Stimulated activated CD8-positive, alpha-beta memory T cell treated with anti-CD3 and anti-CD28 coated beads, Interleukin-7, amount 100 ng/mL, for 48 hours (primary cell): ENCODE data around the gene C11orf71.

Source experiments
- DNase-seq, 2 donors: peaks; one replicate each; pipeline ENCODE4 v3.0.0-alpha.2; 2020; ENCODE audit warnings: low read depth in 1 of 2; ENCODE audit errors: extremely low read depth in 1 of 2

The C11orf71 gene

DNA sequence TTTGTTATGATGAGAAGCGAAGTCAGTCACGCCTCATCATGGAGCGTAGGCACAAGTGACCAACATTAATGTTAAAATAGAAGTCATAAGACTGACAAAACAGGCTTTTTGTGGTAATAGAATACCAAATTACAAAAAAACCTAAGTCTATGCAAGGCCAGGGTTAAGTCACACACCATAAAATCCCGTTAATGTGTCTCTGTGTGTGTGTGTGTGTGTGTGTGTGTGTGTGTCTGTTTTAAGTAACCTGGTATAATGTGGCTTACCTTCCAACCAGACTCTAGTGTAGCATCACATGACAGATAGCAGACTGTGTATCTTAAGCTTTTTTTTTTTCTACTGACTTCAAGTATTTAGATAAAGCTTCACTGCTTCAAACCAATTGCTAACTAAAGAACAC, 38.0 kb downstream of the C11orf71 start:
- DNase-seq: no peak

DNA sequence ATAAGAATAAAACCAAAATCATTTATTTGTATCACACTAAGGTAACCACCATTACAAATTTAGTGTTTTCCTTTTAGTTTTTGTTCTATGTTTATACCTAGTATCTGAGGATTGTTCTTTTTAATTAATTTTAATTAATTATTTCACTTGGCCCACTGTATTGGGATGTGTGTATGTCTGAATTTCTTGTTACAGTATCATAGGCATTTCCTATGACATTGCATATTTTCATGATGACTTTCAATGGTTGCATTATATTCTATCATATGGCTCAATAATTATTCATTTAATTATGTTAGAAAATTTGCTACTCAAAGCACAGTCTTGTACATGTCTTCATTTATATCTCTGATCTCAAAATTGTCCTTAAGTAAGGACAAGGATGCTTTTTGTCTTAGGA, 41.0 kb downstream of the C11orf71 start:
- DNase-seq: no peak

DNA sequence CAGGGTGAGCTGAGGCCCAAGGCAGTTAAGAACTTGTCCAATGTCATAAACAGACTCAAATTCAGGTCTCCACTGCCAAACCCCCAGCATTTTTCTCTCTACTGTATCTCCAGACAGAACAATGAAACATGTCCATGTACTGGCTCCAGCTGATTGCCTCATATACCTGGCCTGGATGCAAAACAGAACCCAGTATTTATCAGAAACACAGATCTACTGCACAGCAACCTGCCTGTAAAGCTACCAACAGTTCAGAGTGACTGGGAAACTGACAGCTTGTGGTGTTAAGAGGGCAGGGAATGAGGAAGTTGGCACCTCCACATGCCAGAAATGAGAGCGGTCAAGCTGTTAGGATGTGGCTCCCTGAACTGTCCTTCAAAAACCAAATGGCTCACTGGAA, 41.6 kb downstream of the C11orf71 start:
- DNase-seq: no peak

- DNase-seq: no peak
Measured at GRCh38 chr11:114354076-114354475, 46.2 kb downstream of the C11orf71 start.

GRCh38 chr11:114353443-114353842, 46.9 kb downstream of the C11orf71 start:
- DNase-seq: no peak

GRCh38 chr11:114350022-114350421, 50.3 kb downstream of the C11orf71 start:
- DNase-seq: no peak
